ENCODE measurements around the gene EPHA8.

EPHA8 gene

DNA sequence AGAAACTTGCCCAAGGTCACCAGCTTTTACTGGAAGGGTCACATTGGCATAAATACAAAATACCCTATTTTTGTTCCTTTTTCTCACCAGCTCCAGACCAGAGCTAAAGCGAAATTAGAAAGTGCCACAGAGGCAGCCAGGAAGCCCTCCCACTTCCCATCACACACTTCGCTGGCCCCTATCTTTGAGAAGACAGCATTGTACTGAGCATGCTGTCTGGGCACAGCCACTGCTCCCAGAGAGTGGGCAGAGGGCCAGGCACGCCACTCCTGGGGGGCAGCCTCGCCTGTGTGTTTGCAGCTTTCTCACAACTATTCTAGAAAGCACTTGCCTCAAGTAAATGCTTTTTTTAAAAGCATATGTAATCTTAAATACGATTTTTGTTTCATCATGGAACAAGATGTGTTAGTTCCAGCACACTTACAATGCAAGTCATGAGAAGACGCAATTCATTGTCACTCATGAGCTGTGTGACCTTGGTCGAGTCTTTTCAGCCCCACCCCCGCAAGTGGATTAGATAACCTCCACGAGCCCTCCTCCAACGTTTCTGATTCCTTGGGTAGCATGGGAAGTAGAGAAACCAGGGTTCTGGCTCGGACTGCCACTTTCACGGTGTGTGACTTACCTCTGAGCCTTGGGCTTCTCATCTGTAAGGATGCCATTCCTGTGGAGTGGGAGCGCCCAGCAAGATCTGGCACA lies 25.7 kb upstream of the EPHA8 start:
- DNase-seq: no peak

DNA sequence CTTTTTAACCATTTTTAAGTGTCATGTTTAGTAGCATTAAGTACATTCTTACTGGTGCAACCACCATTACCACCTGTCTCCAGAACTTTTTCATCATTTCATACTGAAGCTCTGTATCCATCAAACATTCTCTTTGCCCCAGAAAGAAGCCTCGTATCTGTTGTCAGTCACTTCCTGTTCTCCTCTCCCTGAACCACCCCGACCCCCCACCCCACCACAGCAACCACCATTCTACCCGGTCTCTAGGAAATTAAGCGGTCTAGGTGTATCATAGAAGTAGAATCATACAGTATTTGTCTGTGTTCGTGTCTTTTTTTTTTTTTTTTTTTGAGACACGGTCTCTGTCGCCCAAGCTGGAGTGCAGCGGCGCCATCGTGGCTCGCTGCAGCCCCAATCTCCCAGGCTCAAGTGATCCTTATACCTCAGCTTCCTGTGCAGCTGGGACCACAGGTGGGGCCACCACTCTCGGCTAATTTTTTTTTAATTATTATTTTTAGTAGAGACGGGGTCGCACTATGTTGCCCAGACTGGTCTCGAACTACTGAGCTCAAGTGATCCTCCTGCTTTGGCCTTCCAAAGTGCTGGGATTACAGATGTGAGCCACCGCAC lies 23.7 kb upstream of the EPHA8 start:
- DNase-seq: no peak

DNA sequence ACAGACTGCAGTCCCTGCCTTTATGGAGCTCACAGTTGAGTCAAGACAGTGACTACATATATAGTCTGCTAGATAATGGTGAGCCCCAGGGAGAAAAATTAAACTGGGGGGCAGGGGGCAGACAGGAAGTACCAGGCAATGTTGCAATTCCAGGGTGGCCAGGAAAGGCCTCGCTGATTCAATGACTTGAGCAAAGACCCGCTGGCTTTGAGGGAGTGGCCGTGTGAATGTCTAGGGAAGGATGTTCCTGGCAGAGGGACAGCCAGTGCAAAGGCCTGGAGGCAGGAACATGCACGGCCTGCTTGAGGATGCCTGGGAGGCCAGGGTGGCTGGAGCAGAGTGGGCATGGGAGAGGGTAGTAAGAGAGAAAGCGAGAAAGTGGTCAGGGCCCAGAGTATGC lies 23.0 kb upstream of the EPHA8 start:
- DNase-seq: no peak

DNA sequence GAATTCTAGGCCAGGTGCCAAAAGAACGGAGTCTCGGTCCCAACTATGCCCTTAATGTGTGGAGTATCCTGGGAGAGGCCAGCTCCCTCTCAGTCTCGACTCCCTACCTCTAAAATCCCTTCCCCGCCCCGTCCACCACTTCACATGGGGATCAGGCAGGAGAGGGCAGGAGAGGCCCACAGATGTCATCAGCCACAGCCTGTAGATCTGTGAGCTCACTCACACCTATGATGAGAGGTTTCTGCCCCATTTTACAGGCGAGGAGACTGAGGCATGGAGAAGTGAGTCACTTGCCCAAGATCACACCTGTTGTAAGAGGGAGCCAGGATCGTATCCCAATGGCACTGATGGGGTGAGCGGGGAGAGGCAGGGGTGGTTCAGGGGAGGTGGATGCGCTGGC lies 20.4 kb upstream of the EPHA8 start:
- no peak for DNase-seq

DNA sequence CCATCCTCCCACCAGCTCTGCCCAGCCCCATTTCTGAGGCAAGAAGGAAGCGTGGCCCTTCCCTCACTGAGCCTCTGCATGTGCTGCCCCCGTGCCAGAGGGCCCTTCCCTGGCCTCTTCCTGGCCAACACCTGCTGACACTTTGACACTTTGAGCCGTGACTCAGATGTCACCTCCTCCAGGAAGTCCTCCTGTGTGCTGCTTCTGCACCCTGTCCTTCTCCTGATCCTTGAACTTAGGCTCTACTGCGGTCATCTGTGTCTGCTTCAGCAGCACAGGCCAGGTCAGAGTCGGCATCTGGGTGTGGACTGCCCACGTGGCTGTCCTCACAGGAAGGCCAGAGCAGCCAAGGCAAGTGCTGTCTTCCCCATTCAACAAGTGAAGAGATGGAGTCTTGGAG lies 19.6 kb upstream of the EPHA8 start:
- DNase-seq: no peak

DNA sequence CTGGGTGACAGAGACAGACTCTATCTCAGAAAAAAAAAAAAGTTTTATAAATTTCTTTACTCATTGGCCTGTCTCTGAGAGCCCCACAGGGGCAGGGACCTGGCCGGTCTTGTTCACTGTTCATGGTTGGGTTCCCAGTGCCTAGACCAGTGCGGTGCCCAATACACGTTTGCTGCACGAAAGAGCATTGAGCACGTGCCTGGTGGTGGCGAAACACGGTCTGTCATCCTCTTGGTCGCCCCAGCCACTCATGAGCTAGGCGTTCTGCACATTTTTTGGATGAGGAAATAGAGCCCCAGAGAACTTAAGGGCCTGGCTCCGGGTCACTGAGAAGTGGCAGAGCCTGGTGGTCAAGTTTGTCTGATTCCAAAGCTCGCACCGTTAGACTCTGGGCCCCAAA lies 18.7 kb upstream of the EPHA8 start:
- DNase-seq: no peak

DNA sequence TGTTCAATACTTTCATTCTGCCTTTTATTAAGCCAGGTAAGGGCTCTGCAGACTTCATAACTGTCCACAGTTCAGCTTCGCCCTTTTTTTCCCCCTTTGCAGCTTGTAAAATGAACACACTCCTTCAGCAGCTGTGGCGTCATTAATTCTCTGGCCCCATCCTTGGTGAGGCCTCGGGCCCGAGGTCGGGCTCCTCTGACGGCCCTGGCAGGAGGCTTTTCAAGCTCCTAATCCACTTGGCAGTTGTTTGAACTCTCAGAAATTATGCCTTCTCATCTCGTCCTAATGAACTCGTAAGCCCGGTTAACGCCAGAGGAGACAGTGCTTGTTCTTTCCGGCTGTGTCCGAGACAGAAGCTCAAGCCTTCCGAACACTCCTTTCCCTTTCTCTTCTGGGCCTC lies 18.1 kb upstream of the EPHA8 start:
- no peak for DNase-seq

DNA sequence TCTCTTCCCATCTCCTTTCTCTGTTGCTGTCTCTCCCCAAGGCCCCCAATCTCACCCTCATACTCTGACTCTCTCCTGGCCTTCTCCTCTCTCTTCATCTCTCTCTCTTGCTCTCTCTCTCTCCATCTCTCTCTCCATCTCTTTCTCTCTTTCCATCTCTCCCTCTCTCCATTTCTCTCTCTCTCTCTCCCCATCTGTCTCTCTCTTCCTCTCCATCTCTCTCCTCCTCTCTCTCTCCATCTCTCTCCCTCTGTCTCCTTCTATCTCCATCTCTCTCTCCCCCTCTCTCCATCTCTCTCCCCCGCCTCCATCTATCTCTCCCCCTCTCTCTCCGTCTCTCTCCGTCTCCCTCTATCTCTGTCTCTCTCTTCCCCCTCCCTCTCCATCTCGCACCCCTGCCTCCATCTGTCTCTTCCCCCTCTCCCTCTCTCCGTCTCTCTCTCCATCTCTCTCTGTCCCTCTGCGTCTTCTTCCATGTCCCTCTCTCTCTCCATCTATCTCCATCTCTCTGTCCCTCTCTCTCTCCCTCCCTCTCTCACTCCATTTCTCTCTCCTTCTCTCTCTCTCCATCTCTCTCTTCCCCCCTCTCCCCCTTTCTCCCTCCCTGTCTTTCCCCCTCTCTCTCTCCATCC lies 16.0 kb upstream of the EPHA8 start:
- no peak for DNase-seq

DNA sequence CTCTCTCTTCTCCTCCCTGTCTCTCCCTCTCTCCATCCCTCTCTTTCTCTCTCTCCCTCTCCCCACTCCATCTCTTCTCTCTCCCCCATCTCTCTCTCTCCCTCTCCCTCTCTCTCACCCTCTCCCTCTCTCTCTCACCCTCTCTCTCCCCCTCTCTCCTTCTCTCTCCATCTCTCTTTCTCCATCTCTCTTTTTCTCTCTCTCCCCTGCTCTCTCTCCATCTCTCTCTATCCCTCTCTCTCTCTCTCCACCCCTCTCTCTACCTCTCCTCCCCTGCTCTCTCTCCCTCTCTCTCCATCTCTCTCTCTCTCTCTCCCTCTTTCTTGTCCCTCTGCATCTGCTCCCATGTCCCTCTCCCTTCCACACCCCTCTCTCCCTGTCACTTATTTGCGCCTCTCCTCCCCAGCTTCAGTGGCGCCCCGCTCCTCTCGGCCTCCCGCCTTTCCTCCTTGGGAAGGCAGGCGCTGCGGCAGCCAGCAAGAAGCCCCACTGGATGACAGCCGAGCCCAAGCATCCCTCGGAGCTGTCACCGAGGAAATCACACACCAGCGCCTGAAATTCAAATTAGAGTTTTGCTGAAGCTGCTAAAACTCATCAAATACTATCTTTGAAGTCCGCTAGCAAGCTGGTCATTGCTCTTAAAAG lies 15.3 kb upstream of the EPHA8 start:
- no peak for DNase-seq

DNA sequence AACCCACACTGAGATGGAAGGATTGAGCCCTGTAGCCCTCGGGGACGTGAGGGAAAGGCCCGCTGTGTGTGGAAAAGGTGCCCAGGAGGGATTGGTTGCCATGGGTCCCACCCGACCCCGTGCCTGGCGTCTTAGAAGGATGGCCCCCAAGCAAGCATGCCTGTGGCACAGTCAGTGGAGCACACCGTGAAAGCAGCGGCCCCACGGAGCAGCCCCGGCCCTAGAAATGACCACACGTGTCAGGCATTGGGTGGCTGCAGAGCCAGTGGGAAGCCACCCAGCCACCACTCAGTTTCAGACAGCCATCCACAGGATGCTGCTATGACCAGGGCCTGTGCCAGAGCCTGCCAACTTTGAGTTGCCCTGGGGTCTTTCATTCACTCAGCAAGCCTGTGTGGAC lies 13.3 kb upstream of the EPHA8 start:
- DNase-seq: no peak

DNA sequence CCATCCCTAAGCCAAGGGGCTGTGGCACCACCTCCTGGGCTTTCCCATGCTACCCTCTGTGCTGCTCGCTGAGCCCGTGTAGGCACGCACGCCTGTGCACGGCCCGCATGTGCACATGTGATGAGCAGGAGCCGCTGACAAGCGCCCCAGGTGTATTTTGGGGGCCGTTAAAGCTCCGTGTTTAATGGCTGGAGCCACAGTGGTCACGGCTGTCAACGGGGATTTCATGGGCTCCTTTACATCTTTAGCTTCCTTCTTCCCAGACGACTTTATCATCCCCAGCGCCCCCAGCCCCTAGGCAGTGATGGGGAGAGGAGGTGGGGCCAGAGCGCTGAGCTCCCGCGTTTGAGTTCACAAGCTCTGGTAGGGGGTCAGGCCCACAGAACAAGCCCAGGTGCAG lies 11.7 kb upstream of the EPHA8 start:
- no peak for DNase-seq

DNA sequence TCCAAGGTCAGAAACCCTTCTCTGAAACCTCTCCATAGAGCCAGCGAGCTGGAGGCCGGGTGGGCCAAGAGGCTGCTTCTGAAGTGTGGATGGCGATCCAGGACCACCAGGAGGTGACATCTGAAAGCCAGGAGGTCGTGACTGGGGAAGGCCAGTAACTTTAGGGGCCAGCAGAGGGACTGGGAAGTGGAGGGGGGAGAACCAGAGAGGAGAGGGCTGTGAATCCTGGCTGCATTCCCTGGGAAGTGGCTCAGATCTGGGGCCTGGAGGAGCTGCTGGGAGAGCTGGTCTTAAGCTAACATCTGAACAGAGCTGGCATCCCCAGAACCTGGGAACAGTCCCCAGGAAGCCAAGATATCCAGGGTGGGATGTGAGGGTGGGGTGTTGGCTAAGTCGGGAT lies 11.3 kb upstream of the EPHA8 start:
- no peak for DNase-seq

DNA sequence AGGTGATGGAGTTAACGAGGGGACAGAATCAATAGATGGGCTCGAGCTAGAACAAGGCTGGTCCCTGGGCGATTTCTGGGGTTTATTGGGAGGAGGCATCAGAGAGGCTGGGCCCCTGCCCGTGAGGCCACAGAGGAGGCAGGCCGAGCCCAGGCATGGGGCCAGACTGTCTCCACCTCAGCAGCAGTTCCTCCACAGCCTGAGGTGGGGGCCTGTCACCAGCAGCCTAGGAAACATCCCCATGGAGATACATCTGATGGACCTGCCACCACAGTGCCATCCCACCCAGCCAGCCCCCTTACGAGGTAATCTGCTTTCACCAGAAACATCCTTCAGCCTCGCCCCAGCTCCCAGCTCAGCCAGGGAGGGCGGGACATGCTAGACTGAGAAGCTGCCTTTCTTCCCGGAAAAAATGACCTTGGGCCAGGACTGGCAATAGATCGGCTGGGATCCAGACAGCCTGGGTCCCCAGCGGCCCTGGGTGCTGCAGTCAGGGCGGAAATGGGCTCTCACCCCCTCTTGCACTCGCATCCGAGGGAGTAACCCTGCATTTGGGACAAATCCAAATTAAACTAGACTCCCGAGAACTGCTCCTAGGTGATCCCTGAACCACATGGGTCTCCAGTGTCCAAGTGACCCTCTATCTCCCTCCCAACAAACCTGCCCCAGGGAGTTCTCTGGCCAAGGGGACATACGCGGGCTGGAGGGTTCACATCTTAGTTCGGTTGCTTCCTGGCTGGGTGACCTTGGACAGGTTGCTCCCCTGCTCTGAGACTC lies 10.0 kb upstream of the EPHA8 start:
- DNase-seq: no peak

DNA sequence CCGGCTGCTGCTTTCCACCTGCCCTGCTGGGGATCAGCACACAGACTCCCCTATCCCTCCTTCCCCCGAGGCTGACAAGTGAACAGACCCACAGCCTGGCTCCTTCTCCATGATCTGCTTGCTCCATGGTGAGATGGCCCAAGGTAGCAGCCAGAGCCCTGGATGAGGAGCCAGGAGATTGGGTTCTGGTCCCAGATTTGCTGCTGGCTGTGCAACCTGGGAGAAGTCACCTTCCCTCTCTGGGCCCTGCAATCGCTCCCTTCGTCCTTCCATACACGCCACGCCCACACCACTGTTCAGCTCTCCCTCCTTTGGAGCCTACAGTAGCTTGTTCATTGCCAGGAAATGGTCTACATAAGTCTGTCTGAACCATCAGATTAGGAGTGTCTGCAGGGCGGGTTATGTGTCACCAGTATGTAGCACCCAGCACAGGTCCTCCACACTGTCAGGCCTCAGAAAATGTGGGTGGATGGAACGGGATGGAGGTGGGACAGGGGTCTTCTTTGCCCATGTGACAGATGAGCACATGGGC lies 9.2 kb upstream of the EPHA8 start:
- DNase-seq: no peak

DNA sequence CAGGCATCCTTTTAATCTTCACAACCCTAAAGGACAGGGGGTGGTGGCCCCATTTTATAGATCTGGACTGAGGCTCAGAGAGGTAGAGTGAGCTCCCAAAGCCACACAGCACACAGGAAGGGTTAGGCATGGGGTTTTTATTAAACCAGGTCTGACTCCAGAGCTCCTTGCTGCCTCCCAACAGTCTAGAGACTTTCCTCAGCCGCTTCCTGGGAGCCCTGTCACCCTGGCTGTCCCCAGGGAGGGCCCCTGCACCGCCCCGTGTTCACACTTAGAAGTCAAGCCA lies 8.0 kb upstream of the EPHA8 start:
- no peak for DNase-seq

DNA sequence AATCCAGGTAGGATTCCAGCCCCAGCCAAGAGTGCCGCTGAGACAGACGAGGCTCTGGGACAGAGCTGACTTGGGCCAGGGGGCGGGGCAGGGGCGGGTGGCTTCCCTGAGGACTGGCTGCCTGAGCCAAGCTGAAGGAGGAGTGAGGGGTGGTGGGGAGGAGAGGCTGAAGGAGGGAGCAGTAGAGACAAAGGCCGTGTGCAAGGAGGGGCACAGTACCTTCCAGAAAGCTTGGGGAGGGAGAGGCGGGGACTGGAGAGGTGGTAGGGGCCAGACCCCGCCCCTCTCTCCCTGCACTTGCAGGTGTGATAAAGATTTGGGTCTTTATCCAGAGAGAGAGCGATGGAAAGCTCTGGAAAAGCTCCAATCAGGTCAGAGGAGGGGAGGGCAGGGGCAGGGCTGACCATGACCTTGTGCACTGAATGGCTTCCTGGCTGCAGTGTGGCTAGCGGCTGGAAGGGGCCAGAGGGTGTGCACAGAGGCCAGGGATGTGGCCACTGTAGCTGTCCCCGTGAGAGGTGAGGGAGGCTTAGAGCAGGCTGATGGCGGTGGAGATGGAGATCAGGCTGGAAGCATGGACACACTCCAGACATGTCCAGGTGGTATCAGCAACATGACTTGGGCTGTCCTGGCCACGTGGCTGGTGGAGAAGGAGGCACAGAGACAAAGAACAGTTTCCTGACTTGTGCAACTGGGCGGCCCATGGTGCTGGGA lies 6.7 kb upstream of the EPHA8 start:
- DNase-seq: no peak

DNA sequence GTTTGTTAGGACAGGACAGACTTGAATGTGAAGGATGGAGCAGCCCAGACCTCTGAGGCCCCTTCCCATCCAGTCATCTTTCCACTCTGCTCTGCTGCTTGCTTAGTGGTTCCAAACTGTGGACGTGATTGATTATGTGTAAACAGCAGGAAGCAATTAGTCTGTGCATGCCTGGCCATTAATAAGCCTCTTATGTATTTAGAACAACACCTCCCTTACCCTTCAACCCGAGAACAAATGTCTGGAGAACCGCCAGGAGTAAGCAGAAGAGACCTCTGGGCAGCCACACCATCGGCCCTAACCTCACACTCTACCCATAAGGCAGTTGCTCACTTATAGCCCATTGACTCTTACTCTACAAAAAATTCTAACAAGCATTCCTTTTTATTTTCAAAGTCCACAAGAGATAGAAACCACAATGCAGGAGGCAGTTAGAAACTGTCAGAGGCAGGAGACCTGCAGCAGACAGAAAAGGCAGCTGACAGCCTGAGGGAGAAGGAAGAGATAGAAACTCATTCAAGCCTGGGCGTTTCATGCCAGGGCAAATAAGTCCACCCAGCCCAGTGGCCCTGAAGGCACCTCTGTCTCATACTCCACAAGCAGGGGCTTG lies 5.8 kb upstream of the EPHA8 start:
- no peak for DNase-seq

DNA sequence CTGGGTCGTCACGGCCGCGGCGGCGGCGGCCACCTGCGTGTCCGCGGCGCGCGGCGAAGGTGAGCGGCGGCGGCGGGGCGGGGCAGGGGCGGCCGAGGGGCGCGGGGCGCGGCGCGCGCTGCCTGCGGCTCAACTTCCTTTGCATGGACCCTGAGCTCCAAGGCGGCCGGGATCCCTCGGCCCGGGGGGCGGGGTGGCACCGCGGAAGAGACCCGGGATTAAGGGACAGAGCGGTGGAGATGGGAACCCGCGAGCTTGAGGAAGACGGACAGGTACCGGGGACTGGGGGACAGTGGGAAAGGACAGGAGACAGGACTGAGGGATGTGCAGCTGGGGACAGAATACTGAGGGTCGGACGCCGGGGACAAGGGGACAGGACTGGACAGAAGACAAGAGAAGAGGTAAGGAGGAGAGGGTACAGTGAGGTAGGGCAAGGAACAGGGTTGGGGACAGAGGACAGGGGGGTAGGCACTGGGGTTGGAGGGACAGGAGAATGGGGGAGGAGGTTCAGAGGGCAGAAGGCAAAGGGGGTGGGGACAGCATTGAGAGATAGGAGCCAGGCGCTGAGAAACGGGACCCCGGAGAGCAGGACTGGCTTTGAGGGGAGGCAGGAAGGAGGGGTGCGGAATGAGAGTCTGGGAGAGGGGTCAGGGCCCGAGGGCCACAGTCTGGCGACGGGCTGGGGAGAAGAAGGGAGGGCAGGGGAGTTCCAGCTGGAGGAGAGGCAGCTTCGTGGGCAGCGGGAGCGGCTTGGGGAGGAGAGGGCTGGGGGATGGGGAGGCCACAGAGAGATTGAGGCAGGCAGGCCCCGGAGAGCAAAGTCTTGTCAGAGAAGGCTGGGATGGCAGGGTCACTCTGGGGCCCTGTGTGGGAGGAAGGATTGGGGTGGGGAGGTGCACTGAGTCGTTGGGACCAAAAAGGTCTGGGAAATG lies 648 bp downstream of the EPHA8 start:
- no peak for DNase-seq

DNA sequence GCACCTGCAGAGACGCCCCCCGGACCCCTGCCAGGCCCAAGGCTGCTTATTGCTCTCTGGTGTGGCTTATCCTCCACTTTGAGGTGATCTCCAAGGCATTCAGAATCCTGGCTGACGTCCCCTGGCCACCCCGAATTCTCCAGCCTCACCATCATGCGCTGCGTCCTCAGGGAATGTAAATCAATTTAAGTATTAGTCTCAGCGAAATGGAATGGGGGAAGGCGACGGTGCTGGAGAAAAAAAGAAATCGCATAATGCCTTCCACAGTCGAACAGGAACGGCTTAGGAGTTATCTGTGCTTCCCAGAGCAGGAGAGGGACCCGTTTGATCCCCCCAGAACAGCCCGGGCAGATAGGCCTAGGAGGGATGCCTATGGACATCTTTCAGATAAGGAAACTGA lies 2.9 kb downstream of the EPHA8 start:
- DNase-seq: no peak

DNA sequence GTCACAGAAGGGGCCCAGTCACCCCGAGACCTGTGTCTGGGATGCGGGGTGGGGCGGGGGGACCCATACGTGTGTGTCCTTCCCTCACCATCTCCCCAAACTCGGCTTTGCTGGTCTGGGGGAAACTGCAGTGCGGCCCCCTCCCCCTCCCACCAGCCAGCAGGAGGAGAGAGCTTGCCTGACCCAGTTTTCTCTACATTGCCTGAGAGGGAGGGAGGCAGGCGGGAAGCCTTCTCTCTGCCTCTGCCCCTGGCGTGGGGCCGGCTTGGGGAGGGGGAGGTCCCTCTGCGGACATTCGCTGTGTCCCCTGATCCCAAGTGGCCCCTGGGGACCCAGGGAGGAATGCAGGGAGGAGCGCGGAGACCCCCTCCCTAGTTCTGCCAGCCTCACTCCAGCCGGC lies 3.9 kb downstream of the EPHA8 start:
- DNase-seq: no peak

DNA sequence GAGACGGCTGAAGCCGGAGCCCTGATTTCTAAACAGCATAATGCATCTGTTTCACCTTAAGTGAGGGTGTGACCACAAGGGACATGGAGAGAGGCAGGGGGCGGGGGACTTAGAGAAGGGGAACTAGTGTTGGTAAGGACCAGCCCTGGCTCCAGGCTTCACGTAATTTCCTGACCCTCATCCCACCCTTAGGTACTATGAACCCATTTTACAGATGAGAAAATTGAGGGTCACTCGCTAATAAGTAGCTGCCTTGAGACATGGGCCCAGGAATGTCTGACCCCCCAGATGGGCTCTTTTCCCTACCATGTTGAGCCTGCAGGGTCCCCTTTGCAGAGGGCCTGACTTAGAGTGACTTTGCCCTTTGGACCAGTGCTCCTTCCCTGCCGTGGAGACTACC lies 4.7 kb downstream of the EPHA8 start:
- no peak for DNase-seq

Measured in CD4-positive, alpha-beta T cell treated with Interleukin-10 for 1 hour (primary cell).